GM21526 (cell line): ENCODE measurements around the gene F7.
"Not testable (repeated sequence)": the region's sequence is repeated elsewhere in the genome, so short reads cannot be mapped to it uniquely, and the experiment has no call there.

Experiments used
- ATAC-seq: cut with Tn5 transposase; IDR thresholded peaks from one replicate; pipeline ENCODE4 v1.9.1; 2021; ENCODE audit warnings: moderate library complexity; ENCODE audit not compliant: unreplicated experiment, low FRiP score

The F7 gene

GRCh38 chr13:113098162-113098732 lies 7.3 kb upstream of the F7 start:
- ATAC-seq: no peak

- no peak for ATAC-seq
These were observed 6.4 kb upstream of the F7 start for GRCh38 chr13:113099142-113099541.

GRCh38 chr13:113102302-113102701 lies 3.3 kb upstream of the F7 start:
- ATAC-seq: not testable (repeated sequence)

- ATAC-seq: no peak
These were observed 2.9 kb upstream of the F7 start for GRCh38 chr13:113102727-113103126.

- no peak for ATAC-seq
These were observed 1.9 kb upstream of the F7 start for GRCh38 chr13:113103646-113104045.

- no peak for ATAC-seq
These were observed 396 bp downstream of the F7 start for GRCh38 chr13:113105921-113106452.

GRCh38 chr13:113106711-113107351 lies 1.2 kb downstream of the F7 start:
- ATAC-seq: no peak

GRCh38 chr13:113108521-113108920 lies 2.9 kb downstream of the F7 start:
- not testable (repeated sequence) for ATAC-seq

- ATAC-seq: no peak
These were observed 3.8 kb downstream of the F7 start for GRCh38 chr13:113109151-113110047.

GRCh38 chr13:113110048-113110851 lies 4.7 kb downstream of the F7 start:
- ATAC-seq: no peak

GRCh38 chr13:113110852-113111315 lies 5.3 kb downstream of the F7 start:
- ATAC-seq: no peak

- ATAC-seq: not testable (repeated sequence)
These were observed 6.2 kb downstream of the F7 start for GRCh38 chr13:113111821-113112220.

- ATAC-seq: not testable (repeated sequence)
These were observed 6.9 kb downstream of the F7 start for GRCh38 chr13:113112475-113112874.

GRCh38 chr13:113112893-113113845 lies 7.6 kb downstream of the F7 start:
- no peak for ATAC-seq

- ATAC-seq: no peak
These were observed 8.3 kb downstream of the F7 start for GRCh38 chr13:113113846-113114271.

GRCh38 chr13:113114511-113115362 lies 9.1 kb downstream of the F7 start:
- no peak for ATAC-seq

GRCh38 chr13:113115363-113116205 lies 10.0 kb downstream of the F7 start:
- no peak for ATAC-seq
